GM21390 (cell line): ENCODE measurements around the gene KLHL29.

Experiments
- ATAC-seq: cut with Tn5 transposase; IDR thresholded peaks from one replicate; pipeline ENCODE4 v1.9.1; 2021; ENCODE audit not compliant: unreplicated experiment

Gene KLHL29

DNA sequence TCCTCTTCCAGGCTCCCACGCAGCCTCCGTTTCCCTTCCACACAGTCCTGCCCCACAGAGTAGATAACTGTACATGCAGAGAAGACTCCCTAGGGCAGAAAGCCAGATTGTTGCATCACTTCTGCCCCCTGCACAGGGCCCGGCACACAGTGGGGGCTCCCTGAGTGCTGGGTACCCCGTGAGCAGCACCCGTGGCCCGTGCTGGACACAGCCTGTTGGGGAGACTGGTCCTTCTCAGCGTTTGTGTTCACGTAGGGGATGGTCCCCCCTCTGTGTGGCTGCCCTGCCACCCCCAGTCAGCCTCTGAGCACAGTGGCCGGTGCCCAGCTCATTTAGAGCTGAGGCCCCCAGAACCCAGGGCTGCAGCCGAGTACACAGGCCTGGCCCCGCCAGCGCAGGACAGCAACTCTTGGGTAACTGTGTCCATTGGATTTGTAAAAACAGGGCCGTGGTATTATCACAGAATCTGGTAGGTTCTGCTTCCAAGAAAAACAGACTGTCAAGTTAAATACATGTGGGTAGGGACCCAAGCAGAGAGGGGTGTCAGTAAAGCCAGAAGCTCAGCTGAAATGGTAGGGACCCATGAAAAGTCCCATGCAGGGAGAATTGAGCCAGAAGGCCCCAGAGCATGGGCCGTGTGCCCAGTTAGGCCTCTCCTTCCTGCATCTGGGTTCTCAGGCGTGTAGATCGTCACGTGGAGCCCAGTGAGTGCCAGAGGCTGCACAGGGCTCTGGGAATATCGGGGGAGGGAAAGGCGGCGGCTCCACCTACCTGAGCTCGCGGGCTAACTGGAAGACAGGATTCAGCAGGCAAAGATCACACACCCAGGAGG lies 284.6 kb downstream of the KLHL29 start:
- no peak for ATAC-seq

GRCh38 chr2:23670245-23670592 lies 285.2 kb downstream of the KLHL29 start:
- ATAC-seq, result no peak

DNA sequence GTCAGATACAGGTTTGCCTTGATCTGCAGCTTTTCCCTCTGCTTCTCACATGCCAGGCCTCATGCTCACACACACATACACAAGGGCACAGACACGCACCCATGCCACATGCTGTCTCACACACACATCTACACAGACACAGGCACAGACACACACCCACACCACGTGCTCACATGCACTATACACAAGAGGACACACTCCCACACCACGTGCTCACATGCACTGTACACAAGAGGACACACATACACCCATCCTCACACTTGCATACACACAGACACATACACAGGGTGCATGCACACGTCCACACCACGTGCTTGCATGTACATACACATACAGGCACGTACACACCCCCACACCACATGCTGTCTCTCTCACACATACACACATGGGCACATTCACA lies 288.1 kb downstream of the KLHL29 start:
- no peak for ATAC-seq

DNA sequence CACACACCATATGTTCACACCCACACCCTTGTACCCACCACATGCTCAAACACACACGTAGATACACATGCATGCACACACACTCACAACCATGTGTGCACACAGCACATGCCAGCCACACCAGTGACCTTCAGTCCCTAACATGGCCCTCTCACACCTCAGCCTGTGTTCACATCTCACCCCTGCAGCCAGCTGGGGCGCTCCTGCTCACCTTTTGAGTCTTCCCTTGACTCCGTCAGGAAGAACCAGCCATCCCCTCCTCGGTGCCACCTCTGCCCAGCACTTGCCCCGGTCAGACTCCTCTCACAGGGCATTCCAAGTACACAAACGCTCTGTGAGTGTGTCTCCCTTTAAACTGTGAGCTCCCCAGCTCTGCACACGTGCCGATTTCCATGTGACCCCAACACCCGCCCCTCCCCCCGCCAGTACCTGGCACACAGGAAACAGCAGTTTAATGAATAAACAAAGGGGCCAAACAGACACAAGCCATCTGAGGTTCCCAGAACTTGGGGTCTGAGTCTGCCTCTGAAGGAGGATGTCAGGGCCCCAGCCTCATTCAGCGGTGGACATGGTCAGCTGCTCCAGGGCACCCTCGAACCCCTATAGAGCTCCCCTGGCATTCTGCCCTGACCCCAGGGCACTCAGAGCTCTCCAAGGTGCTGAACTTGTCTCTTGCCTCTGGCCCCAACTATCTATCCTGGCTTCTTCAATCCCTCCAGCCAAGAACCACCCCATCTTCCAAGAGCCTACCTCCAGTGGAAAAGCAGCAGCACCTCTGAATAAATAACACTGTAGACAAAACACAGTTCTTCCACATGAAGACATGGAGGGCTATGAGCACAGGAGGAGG lies 289.1 kb downstream of the KLHL29 start:
- ATAC-seq, result no peak

DNA sequence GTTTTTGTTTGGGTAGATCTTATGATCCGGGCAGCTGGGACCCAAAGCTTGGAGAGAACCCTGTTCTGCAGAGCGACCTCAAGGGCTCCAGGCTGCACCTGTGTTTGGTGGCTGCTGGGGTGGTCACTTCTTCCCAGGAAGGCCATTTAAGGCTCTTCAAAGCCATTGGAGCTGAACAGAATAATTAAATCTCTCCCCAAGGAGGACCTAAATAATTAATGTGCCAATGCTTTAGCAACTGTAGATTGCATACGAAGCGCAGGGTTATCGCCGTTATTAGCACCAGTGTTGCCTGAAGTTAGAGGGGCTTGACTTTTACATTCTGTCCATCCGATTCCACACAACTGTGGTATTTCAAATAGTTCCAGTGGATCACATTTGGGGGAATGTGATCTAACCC lies 290.5 kb downstream of the KLHL29 start:
- ATAC-seq, result no peak

DNA sequence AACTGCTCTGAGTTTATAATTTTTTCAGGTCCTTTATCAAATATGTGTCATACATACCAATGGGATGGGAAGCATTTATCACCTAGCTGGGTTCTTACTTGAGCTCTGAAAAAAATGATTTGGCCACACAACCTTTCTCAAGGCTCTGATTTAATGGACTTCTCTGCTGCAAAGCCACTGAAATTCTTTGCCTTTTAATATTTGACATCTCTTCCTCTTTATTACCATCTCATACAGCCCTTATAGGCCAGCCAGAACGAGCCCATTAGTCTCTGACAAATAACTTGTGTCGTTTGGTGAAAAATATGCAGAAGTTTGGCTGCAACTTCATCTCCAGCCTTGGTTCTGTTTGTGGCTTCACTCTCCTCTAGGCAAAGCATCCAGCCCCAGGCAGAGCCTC lies 292.9 kb downstream of the KLHL29 start:
- no peak for ATAC-seq

DNA sequence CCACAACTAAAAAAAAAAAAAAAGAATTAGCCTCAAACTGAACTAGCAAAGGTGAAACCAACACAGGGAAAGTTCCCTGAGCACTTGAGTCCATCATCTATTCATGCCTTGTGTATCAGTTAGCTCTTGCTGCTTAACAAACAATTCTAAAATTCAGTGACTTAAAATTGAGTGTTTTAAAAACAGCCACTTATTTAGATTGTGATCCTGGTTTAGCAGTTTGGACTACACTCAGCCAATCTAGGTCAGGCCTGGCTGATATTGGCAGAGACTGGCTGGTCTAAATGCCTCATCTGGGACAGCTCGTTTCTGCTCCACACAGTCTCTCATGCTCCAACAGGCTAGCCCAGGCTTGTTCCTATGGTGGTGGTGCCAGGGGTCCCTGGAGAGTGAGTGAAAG lies 294.1 kb downstream of the KLHL29 start:
- ATAC-seq, result no peak

DNA sequence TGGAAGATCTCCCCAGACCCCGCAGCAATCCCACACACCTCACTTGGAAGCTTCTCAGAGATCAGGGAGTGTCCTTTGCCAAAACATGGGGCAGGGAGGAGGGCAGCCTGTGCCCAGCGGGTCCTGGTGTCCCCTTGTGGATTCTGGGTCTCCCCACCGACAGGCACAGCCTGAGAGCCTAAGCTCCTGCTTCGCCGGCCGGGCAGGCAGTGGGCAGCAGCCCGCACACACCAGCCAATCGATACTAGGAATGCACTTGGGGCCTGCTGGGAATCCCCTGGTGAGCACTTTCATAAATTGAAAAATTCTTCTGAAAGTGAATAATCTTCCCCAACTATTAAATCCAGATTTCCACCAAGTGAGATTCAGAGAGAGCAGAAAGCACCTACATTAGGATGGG lies 296.0 kb downstream of the KLHL29 start:
- ATAC-seq, result no peak

GRCh38 chr2:23681356-23682140 lies 296.6 kb downstream of the KLHL29 start:
- ATAC-seq, result no peak

DNA sequence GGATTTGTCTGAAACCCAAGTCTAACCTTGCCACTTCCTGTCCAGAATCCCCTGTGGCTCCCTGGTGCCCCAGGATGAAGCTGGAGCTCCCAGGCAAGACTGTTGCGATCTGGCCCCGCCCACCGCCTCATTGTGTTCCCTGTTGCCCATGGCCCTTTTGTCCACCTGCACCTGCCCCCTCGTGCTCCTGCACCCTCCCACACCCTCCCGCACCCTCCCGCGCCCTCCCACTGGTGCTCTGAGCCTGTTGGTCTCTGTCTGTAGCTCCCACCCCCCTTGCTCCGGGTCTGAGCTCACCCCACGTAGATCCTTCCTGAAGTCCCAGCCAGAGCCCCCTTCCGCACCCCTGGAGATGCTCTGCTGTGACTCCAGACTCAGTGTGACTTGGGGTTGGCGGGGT lies 297.5 kb downstream of the KLHL29 start:
- ATAC-seq, result no peak

GRCh38 chr2:23683001-23683400 lies 298.0 kb downstream of the KLHL29 start:
- ATAC-seq, result no peak

DNA sequence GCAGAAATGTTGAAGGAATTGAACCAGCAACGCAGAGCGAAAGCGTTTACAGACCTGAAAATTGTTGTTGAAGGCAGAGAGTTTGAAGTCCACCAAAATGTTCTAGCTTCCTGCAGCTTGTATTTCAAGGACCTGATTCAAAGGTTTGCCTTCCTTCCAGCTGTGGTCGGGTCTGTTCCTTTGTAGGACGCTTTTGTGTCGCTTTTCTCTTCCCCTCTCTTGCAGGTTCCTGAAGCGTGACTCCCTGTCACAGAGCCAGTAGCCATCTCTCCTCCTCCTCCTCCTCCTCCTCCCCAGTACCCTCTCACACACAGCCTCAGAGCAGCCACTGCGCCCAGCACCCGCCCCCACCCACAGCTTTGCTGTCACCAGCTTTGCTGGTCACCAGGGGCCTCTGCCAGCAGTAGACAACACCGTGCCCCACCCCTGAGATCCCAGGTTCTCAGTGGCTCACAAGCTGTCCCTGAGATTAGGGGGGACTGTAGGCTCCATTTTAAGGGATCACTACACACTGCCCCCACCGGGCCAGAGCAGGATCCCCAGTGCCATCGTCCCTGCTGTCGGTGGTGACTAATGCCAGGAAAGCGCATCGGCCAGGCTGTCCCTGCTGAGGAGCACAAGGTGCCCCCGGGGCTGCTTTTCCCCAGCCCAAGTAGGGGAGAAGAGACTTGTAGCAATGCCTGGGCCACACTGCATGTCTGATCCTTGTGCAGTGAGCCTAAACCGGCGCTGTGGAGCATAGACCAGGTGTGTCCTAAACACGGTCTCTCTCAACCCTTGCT lies 299.6 kb downstream of the KLHL29 start:
- ATAC-seq, result no peak

DNA sequence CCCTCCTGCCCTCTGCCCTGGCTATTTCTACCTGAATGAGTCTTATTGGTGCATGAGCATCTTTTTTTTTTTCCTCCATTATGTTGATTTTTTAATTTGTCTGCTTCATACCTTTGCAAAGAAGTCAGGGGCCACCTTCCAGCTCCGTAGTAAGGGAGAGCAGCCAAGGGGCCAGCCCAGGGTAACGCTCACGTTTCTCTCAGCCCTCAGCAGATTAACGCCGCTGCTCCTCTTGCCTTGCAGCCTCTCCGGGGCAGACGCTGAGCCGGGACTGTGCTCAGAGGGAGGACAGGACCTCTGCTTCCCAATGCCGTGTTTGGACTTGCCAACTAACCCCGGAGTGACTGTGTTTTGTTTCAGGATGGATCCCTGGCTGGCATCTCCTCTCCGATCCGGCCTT lies 300.2 kb downstream of the KLHL29 start:
- no peak for ATAC-seq

DNA sequence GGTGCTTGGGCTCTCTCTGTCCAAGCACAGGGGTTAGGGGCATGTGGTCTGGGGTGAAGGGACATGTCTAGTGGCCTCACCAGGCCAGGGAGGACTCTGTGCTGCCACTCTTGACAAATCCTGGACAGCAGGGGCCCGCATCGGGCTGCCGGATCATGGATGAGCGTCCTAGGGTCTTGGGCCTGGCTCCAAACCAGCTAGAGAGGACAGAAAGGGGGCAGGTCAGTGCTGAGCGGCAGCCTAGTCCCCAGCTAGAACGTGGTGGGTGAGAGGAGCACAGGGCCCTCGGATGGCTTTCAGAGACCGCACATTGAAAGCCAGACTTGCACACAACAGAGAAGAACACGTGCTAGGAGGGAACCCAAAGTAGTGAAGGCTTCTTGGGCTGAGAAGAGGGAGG lies 300.7 kb downstream of the KLHL29 start:
- no peak for ATAC-seq

GRCh38 chr2:23686405-23687029 lies 301.5 kb downstream of the KLHL29 start:
- ATAC-seq, result no peak

DNA sequence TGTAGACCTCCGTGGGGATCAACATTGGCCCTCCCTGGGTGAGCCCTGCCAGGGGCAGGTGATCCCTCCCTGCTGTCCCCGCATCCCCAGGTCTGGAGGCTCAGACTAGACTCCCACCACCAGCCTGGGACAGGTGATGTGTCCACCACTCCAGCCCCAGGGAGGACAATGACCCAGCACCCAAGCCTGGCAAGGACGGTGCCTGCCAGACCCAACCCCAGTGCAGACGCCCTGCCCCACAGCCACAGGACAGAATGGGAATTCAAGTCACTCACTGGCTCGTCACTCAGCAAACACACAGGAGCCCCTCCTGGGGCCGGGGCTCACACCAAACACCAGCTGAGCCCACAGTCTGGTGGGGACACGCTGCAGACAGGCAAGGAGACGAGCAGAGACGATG lies 302.2 kb downstream of the KLHL29 start:
- no peak for ATAC-seq

GRCh38 chr2:23687713-23688112 lies 302.7 kb downstream of the KLHL29 start:
- ATAC-seq, result no peak

- no peak for ATAC-seq
Measured at GRCh38 chr2:23688486-23689130, 303.6 kb downstream of the KLHL29 start.

- ATAC-seq, result no peak
Measured at GRCh38 chr2:23689131-23689700, 304.2 kb downstream of the KLHL29 start.

DNA sequence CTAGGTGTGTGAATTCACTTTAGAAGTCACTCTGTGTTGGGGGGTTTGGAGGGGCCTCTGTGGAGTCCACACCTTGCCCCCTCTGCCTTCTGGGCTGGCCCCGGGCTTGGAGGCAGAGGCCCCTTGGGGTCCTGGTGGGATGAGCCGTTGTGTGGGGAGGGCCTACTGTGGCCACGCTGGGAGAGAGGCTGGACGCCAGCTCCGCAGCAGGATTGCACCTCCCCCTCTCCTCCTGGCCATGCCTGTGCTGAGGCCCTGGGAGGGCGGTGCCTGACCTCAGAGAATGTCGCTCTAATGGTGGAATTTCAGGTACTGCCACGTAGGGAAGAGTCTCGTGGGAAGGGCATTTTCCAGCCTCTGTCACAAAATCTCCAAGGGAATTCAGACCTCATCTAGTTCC lies 304.9 kb downstream of the KLHL29 start:
- ATAC-seq, result no peak
